Measurements from ENCODE around the gene DTNA.

GRCh38 chr18:34757666-34758065 is 47.6 kb downstream of the DTNA start:
- TF ChIP-seq, protein P1, sequence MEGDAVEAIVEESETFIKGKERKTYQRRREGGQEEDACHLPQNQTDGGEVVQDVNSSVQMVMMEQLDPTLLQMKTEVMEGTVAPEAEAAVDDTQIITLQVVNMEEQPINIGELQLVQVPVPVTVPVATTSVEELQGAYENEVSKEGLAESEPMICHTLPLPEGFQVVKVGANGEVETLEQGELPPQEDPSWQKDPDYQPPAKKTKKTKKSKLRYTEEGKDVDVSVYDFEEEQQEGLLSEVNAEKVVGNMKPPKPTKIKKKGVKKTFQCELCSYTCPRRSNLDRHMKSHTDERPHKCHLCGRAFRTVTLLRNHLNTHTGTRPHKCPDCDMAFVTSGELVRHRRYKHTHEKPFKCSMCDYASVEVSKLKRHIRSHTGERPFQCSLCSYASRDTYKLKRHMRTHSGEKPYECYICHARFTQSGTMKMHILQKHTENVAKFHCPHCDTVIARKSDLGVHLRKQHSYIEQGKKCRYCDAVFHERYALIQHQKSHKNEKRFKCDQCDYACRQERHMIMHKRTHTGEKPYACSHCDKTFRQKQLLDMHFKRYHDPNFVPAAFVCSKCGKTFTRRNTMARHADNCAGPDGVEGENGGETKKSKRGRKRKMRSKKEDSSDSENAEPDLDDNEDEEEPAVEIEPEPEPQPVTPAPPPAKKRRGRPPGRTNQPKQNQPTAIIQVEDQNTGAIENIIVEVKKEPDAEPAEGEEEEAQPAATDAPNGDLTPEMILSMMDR (IDR thresholded peaks at IDR 0.05), result no peak
- TF ChIP-seq POLR2A (IDR thresholded peaks at IDR 0.05), result no peak

All from thyroid gland (tissue), 4 donors.